ENCODE results near the gene FOSL1.

FOSL1 gene

GRCh38 chr11:65859812-65860277 is 40.3 kb downstream of the FOSL1 start:
- TF ChIP-seq CTCF (conservative IDR thresholded peaks at IDR 0.05): no peak
- no peak for TF ChIP-seq ZFX (IDR thresholded peaks at IDR 0.05)
- peak overlapping the region; percentile 98 for H3K27ac ChIP-seq

- TF ChIP-seq ZFX (IDR thresholded peaks at IDR 0.05) (no peak), CTCF (conservative IDR thresholded peaks at IDR 0.05) (no peak)
- peak overlapping the region; percentile 98 for H3K27ac ChIP-seq
Observed at GRCh38 chr11:65859095-65859811, 40.9 kb downstream of the FOSL1 start.

GRCh38 chr11:65858681-65859087 is 41.5 kb downstream of the FOSL1 start:
- TF ChIP-seq ZFX (IDR thresholded peaks at IDR 0.05) (no peak), CTCF (conservative IDR thresholded peaks at IDR 0.05) (no peak)
- peak overlapping the region; percentile 98 for H3K27ac ChIP-seq

GRCh38 chr11:65857853-65858680 is 42.1 kb downstream of the FOSL1 start, which contains the start of gene CFL1:
Gene CFL1 (minus strand): TSS chr11:65858180. CDS start chr11:65858099, 81 bp downstream.
- no peak for TF ChIP-seq CTCF (conservative IDR thresholded peaks at IDR 0.05)
- TF ChIP-seq ZFX (IDR thresholded peaks at IDR 0.05): no peak
- peak within 1 kb of the TSS; percentile 98 for H3K27ac ChIP-seq

GRCh38 chr11:65857500-65857852 is 42.7 kb downstream of the FOSL1 start:
- TF ChIP-seq ZFX (IDR thresholded peaks at IDR 0.05) (peak; percentile 60), CTCF (conservative IDR thresholded peaks at IDR 0.05) (no peak; the same call in 1 of the 2 replicates)
- peak overlapping the region; percentile 98 for H3K27ac ChIP-seq

GRCh38 chr11:65856689-65857499 is 43.3 kb downstream of the FOSL1 start:
- H3K27ac ChIP-seq: peak overlapping the region; percentile 98
- peak; percentile 75 for TF ChIP-seq ZFX (IDR thresholded peaks at IDR 0.05)
- TF ChIP-seq CTCF (conservative IDR thresholded peaks at IDR 0.05): no peak

Data from C4-2B (cell line).